ENCODE results near the gene AFMID. TPM values are rescaled to one million over a fixed set of nuclear protein-coding genes. Genes with fewer than 3 reads are reported as not detected.

The AFMID gene
- total and polyA plus RNA-seq, 2 experiments from 2014 or later: 38.0 to 47.5 TPM

DNA sequence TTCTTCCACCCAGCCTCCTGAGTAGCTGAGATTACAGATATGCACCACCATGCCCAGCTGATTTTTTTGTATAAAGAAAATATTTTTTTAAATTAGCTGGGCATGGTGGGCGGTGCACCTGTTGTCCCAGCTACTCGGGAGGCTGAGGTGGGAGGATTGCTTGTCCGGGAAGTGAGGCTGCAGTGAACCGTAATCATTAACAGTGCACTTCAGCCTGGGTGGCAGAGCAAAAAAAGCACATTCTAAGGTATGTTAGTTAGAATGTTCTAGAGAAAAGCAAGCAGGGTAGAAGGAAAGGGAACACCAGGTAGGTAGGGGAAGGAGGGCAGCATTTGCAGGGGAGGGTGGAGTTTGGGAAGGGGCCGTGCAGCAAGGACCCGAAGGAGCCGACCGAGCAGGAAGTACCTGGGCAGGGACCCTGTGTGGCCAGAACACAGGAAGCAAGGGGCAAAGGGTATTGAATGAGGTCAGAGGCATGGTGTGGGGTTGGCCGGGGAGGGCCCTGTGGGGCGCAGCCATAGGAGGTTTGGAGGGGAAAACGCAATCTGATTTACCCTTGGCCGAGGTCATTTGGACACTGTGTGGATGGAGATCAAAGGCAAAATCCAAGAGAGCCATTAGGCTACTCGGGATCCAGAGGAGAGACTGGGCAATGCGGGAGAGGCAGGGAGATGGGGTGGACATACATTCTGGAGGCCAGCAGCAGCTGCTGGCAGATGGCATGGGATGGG is 38.7 kb upstream of the AFMID start:
- H3K27me3 ChIP-seq (ENCODE audit: insufficient read depth): no peaks in the 10 kb centered on the region
- no peaks in the 10 kb centered on the region for H3K4me1 ChIP-seq (ENCODE audit: insufficient read depth)
- ATAC-seq: no peak
- no peaks in the 10 kb centered on the region for H3K79me2 ChIP-seq (replicated peaks; ENCODE audit: insufficient read depth)
- H3K27ac ChIP-seq (ENCODE audit: low read depth): no peak overlapping the region
- Mint-ChIP-seq H3K27ac (no peak overlapping the region), H3K4me3 (no peak overlapping the region), H3K4me1 (peaks cover 5% of the 10 kb centered on the region; the same call in 1 of the 3 replicates), H3K9me3 (no peaks in the 10 kb centered on the region; the same call in 2 of the 3 replicates), H3K27me3 (ENCODE audit: insufficient read depth, low read depth, poor library complexity) (peaks cover 2% of the 10 kb centered on the region), H3K36me3 (ENCODE audit: low read depth) (no peaks in the 10 kb centered on the region)
- no peak overlapping the region for H3K4me3 ChIP-seq
- no peaks in the 10 kb centered on the region for H3F3A ChIP-seq (replicated peaks; ENCODE audit: low read depth)
- H3K4me2 ChIP-seq: no peak overlapping the region
- TF ChIP-seq POLR2AphosphoS5 (IDR thresholded peaks at IDR 0.05; ENCODE audit: low read depth) (no peak), ZNF331 (CRISPR knock-in tag; IDR thresholded peaks at IDR 0.05; ENCODE audit: low read depth) (no peak), CREB1 (CRISPR knock-in tag; IDR thresholded peaks at IDR 0.05; ENCODE audit: low read depth) (no peak)
- no peaks in the 10 kb centered on the region for H4K20me1 ChIP-seq (replicated peaks; ENCODE audit: insufficient read depth)
- no peaks in the 10 kb centered on the region for H3K36me3 ChIP-seq (ENCODE audit: insufficient read depth)
- no peaks in the 10 kb centered on the region for H3K9me2 ChIP-seq (ENCODE audit: insufficient read depth)
- DNase-seq (ENCODE audit: low spot score): no peak
- 0 out of 2 replicates have a peak overlapping the region, but pooled peaks have one; percentile 18 for H2AFZ ChIP-seq

DNA sequence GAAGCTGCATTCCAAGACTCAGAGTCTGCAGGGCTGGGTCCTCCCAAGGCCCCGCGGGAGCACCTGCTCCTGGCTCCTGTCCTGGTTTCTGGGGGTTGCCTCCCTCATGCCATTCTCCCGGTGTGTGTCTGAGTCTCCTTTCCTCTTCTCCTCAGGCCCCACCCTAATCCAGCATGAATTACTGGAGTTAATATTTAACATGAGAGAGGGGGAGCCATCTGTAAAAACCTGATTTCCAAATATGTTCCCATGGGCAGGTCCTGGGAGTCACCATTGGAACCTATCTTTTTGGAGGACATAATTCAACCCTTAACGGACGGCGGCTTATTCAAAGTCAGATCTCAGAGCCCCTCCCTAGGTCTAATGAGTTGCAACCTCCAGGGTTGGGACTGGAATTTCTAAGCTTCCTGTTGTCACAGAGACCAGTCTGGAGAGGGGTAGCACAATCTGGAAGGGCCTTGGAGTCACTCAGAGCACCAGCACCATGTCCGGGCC is 35.6 kb upstream of the AFMID start:
- H3K4me2 ChIP-seq: no peak overlapping the region
- H3K27me3 Mint-ChIP-seq (ENCODE audit: insufficient read depth, low read depth, poor library complexity): peaks cover 2% of the 10 kb centered on the region
- H3K4me3 Mint-ChIP-seq: no peak overlapping the region
- H3K9me2 ChIP-seq (ENCODE audit: insufficient read depth): no peaks in the 10 kb centered on the region
- H3K27me3 ChIP-seq (ENCODE audit: insufficient read depth): no peaks in the 10 kb centered on the region
- no peak overlapping the region for H3K27ac Mint-ChIP-seq
- no peaks in the 10 kb centered on the region for H3F3A ChIP-seq (replicated peaks; ENCODE audit: low read depth)
- H3K27ac ChIP-seq (ENCODE audit: low read depth): no peak overlapping the region
- no peaks in the 10 kb centered on the region for H4K20me1 ChIP-seq (replicated peaks; ENCODE audit: insufficient read depth)
- peaks cover 5% of the 10 kb centered on the region; the same call in 1 of the 3 replicates for H3K4me1 Mint-ChIP-seq
- ATAC-seq (peak; percentile 69), DNase-seq (ENCODE audit: low spot score) (peak; percentile 44)
- H3K4me1 ChIP-seq (ENCODE audit: insufficient read depth): no peaks in the 10 kb centered on the region
- no peaks in the 10 kb centered on the region for H3K36me3 Mint-ChIP-seq (ENCODE audit: low read depth)
- no peaks in the 10 kb centered on the region for H3K36me3 ChIP-seq (ENCODE audit: insufficient read depth)
- no peaks in the 10 kb centered on the region; the same call in 2 of the 3 replicates for H3K9me3 Mint-ChIP-seq
- H3K4me3 ChIP-seq: no peak overlapping the region
- no peak overlapping the region for H2AFZ ChIP-seq
- H3K79me2 ChIP-seq (replicated peaks; ENCODE audit: insufficient read depth): no peaks in the 10 kb centered on the region
- no peak for TF ChIP-seq ZNF114 (CRISPR knock-in tag; IDR thresholded peaks at IDR 0.05)
- TF ChIP-seq CREB1 (CRISPR knock-in tag; IDR thresholded peaks at IDR 0.05; ENCODE audit: low read depth): no peak
- no peak for TF ChIP-seq STAT1 (IDR thresholded peaks at IDR 0.05; ENCODE audit: unreplicated experiment)
- TF ChIP-seq EZH2phosphoT487 (IDR thresholded peaks at IDR 0.05; ENCODE audit: unreplicated experiment): no peak
- TF ChIP-seq, protein P1, sequence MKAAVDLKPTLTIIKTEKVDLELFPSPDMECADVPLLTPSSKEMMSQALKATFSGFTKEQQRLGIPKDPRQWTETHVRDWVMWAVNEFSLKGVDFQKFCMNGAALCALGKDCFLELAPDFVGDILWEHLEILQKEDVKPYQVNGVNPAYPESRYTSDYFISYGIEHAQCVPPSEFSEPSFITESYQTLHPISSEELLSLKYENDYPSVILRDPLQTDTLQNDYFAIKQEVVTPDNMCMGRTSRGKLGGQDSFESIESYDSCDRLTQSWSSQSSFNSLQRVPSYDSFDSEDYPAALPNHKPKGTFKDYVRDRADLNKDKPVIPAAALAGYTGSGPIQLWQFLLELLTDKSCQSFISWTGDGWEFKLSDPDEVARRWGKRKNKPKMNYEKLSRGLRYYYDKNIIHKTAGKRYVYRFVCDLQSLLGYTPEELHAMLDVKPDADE (IDR thresholded peaks at IDR 0.05): no peak
- TF ChIP-seq, protein P2, sequence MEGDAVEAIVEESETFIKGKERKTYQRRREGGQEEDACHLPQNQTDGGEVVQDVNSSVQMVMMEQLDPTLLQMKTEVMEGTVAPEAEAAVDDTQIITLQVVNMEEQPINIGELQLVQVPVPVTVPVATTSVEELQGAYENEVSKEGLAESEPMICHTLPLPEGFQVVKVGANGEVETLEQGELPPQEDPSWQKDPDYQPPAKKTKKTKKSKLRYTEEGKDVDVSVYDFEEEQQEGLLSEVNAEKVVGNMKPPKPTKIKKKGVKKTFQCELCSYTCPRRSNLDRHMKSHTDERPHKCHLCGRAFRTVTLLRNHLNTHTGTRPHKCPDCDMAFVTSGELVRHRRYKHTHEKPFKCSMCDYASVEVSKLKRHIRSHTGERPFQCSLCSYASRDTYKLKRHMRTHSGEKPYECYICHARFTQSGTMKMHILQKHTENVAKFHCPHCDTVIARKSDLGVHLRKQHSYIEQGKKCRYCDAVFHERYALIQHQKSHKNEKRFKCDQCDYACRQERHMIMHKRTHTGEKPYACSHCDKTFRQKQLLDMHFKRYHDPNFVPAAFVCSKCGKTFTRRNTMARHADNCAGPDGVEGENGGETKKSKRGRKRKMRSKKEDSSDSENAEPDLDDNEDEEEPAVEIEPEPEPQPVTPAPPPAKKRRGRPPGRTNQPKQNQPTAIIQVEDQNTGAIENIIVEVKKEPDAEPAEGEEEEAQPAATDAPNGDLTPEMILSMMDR (conservative IDR thresholded peaks at IDR 0.05; ENCODE audit: low read depth in 2 of 2): no peak
- TF ChIP-seq EZH2 (IDR thresholded peaks at IDR 0.05; ENCODE audit: low read depth, unreplicated experiment): no peak
- TF ChIP-seq, protein P3, sequence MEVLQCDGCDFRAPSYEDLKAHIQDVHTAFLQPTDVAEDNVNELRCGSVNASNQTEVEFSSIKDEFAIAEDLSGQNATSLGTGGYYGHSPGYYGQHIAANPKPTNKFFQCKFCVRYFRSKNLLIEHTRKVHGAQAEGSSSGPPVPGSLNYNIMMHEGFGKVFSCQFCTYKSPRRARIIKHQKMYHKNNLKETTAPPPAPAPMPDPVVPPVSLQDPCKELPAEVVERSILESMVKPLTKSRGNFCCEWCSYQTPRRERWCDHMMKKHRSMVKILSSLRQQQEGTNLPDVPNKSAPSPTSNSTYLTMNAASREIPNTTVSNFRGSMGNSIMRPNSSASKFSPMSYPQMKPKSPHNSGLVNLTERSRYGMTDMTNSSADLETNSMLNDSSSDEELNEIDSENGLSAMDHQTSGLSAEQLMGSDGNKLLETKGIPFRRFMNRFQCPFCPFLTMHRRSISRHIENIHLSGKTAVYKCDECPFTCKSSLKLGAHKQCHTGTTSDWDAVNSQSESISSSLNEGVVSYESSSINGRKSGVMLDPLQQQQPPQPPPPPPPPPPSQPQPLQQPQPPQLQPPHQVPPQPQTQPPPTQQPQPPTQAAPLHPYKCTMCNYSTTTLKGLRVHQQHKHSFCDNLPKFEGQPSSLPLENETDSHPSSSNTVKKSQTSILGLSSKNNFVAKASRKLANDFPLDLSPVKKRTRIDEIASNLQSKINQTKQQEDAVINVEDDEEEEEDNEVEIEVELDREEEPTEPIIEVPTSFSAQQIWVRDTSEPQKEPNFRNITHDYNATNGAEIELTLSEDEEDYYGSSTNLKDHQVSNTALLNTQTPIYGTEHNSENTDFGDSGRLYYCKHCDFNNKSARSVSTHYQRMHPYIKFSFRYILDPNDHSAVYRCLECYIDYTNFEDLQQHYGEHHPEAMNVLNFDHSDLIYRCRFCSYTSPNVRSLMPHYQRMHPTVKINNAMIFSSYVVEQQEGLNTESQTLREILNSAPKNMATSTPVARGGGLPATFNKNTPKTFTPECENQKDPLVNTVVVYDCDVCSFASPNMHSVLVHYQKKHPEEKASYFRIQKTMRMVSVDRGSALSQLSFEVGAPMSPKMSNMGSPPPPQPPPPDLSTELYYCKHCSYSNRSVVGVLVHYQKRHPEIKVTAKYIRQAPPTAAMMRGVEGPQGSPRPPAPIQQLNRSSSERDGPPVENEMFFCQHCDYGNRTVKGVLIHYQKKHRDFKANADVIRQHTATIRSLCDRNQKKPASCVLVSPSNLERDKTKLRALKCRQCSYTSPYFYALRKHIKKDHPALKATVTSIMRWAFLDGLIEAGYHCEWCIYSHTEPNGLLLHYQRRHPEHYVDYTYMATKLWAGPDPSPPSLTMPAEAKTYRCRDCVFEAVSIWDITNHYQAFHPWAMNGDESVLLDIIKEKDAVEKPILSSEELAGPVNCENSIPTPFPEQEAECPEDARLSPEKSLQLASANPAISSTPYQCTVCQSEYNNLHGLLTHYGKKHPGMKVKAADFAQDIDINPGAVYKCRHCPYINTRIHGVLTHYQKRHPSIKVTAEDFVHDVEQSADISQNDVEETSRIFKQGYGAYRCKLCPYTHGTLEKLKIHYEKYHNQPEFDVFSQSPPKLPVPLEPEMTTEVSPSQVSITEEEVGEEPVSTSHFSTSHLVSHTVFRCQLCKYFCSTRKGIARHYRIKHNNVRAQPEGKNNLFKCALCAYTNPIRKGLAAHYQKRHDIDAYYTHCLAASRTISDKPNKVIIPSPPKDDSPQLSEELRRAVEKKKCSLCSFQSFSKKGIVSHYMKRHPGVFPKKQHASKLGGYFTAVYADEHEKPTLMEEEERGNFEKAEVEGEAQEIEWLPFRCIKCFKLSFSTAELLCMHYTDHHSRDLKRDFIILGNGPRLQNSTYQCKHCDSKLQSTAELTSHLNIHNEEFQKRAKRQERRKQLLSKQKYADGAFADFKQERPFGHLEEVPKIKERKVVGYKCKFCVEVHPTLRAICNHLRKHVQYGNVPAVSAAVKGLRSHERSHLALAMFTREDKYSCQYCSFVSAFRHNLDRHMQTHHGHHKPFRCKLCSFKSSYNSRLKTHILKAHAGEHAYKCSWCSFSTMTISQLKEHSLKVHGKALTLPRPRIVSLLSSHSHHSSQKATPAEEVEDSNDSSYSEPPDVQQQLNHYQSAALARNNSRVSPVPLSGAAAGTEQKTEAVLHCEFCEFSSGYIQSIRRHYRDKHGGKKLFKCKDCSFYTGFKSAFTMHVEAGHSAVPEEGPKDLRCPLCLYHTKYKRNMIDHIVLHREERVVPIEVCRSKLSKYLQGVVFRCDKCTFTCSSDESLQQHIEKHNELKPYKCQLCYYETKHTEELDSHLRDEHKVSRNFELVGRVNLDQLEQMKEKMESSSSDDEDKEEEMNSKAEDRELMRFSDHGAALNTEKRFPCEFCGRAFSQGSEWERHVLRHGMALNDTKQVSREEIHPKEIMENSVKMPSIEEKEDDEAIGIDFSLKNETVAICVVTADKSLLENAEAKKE (CRISPR knock-in tag; IDR thresholded peaks at IDR 0.05): no peak
- TF ChIP-seq ZNF331 (CRISPR knock-in tag; IDR thresholded peaks at IDR 0.05; ENCODE audit: low read depth): no peak
- no peak for TF ChIP-seq POLR2AphosphoS5 (IDR thresholded peaks at IDR 0.05; ENCODE audit: low read depth)
- TF ChIP-seq JUNB (IDR thresholded peaks at IDR 0.05; ENCODE audit: unreplicated experiment): no peak
